Right atrium auricular region (tissue), 2 donors: Measurements from ENCODE around the gene NSRP1. TPM values are rescaled to one million over a fixed set of nuclear protein-coding genes. Genes with fewer than 3 reads are reported as not detected.

Source experiments
- DNase-seq: peaks from one replicate; pipeline ENCODE4 v3.0.0-alpha.2; 2019; ENCODE audit warnings: low spot score
- H3K27ac ChIP-seq, 2 donors: fragments of 200-600 bp; sonication (generic); 1 replicate in 1 of 2; 2 replicates in 1 of 2; pipeline ENCODE4 v1.5.1; 2016 to 2019
- H3K27me3 ChIP-seq, 2 donors: fragments of 200-600 bp; sonication (generic); one replicate each; pipeline versions ENCODE4 v1.5.1 to v1.6.0; 2017 to 2019
- H3K36me3 ChIP-seq: fragments of 200-600 bp; sonication (generic); one replicate; pipeline ENCODE4 v1.5.1; 2016
- H3K4me1 ChIP-seq, 2 donors: fragments of 200-600 bp; sonication (generic); one replicate each; pipeline versions ENCODE4 v1.5.1 to v1.6.0; 2017 to 2019
- H3K4me3 ChIP-seq, 2 donors: fragments of 200-600 bp; sonication (generic); 1 replicate in 1 of 2; 2 replicates in 1 of 2; pipeline ENCODE4 v1.5.1; 2017 to 2019; ENCODE audit warnings: mild to moderate bottlenecking in 1 of 2, moderate library complexity in 1 of 2
- H3K9me3 ChIP-seq, 2 donors: fragments of 200-600 bp; sonication (generic); one replicate each; pipeline ENCODE4 v1.5.1; 2019
- CTCF ChIP-seq, 2 donors: fragments of 200-600 bp; sonication (generic); IDR thresholded peaks; one replicate each; pipeline ENCODE4 v1.5.1; 2019; ENCODE audit warnings: antibody characterized with exemption in 2 of 2
- total RNA-seq, 2 donors: library from RNA; depleted of rRNA; stranded (reverse); fragments of >200 nt; gene quantifications; one replicate each; pipeline ENCODE4 v1.1.0, GENCODE V29; 2016

The NSRP1 gene
- total RNA-seq, 2 donors from 2014 or later = 14.7 to 16.6 TPM

- H3K27ac ChIP-seq = no peak overlapping the region
- no peaks in the 10 kb centered on the region for H3K4me1 ChIP-seq
- H3K27me3 ChIP-seq = no peaks in the 10 kb centered on the region
- no peaks in the 10 kb centered on the region for H3K9me3 ChIP-seq
- H3K36me3 ChIP-seq = peaks cover 26% of the 10 kb centered on the region
- H3K4me3 ChIP-seq = no peak overlapping the region
- no peak for DNase-seq
- no peak for TF ChIP-seq CTCF (IDR thresholded peaks at IDR 0.05)
Measured at GRCh38 chr17:30170415-30170987, 53.9 kb downstream of the NSRP1 start.

GRCh38 chr17:30172560-30172959 lies 55.9 kb downstream of the NSRP1 start:
- Histone ChIP-seq H3K27ac (no peak overlapping the region), H3K4me1 (no peaks in the 10 kb centered on the region), H3K4me3 (no peak overlapping the region), H3K27me3 (no peaks in the 10 kb centered on the region), H3K9me3 (no peaks in the 10 kb centered on the region), H3K36me3 (peaks cover 37% of the 10 kb centered on the region)
- DNase-seq = no peak
- TF ChIP-seq CTCF (IDR thresholded peaks at IDR 0.05) = no peak

- Histone ChIP-seq H3K27ac (no peak overlapping the region), H3K36me3 (peaks cover 45% of the 10 kb centered on the region), H3K4me1 (no peaks in the 10 kb centered on the region), H3K27me3 (no peaks in the 10 kb centered on the region), H3K9me3 (no peaks in the 10 kb centered on the region), H3K4me3 (no peak overlapping the region)
- no peak for DNase-seq
- TF ChIP-seq CTCF (IDR thresholded peaks at IDR 0.05) = no peak
Measured at GRCh38 chr17:30173649-30174048, 57.0 kb downstream of the NSRP1 start.

- DNase-seq = no peak
- Histone ChIP-seq H3K9me3 (no peaks in the 10 kb centered on the region), H3K4me3 (no peak overlapping the region), H3K4me1 (no peaks in the 10 kb centered on the region), H3K36me3 (peaks cover 51% of the 10 kb centered on the region), H3K27ac (no peak overlapping the region), H3K27me3 (no peaks in the 10 kb centered on the region)
- TF ChIP-seq CTCF (IDR thresholded peaks at IDR 0.05) = no peak
Measured at GRCh38 chr17:30174556-30174955, 57.9 kb downstream of the NSRP1 start.

- no peak for DNase-seq
- Histone ChIP-seq H3K4me3 (no peak overlapping the region), H3K4me1 (no peaks in the 10 kb centered on the region), H3K27ac (no peak overlapping the region), H3K9me3 (no peaks in the 10 kb centered on the region), H3K27me3 (no peaks in the 10 kb centered on the region), H3K36me3 (peaks cover 74% of the 10 kb centered on the region)
- no peak for TF ChIP-seq CTCF (IDR thresholded peaks at IDR 0.05)
Measured at GRCh38 chr17:30176855-30177254, 60.2 kb downstream of the NSRP1 start.

- no peak overlapping the region for H3K4me3 ChIP-seq
- H3K36me3 ChIP-seq = peaks cover 42% of the 10 kb centered on the region
- H3K27me3 ChIP-seq = no peaks in the 10 kb centered on the region
- H3K4me1 ChIP-seq = no peaks in the 10 kb centered on the region
- no peak for TF ChIP-seq CTCF (IDR thresholded peaks at IDR 0.05)
- no peaks in the 10 kb centered on the region for H3K9me3 ChIP-seq
- no peak for DNase-seq
- no peak overlapping the region for H3K27ac ChIP-seq
Measured at GRCh38 chr17:30186761-30187160, 70.1 kb downstream of the NSRP1 start.
